Panc1 (cell line): ENCODE results near the gene SPINK6. TPM values are rescaled to one million over a fixed set of nuclear protein-coding genes. Genes with fewer than 3 reads are reported as not detected.

Experiments used
- ATAC-seq: fragments of 200-7000 bp; cut with Tn5 transposase; 2 replicates; pipeline ENCODE4 v1.9.1; 2020; ENCODE audit warnings: mild to moderate bottlenecking, moderate library complexity
- BruUV-seq: library from RNA; stranded (reverse); fragments of 400-500 nt; replicated peaks from 2 replicates; lab custom pipeline; 2021; lab: Mats Ljungman, UMichigan
- CTCF ChIA-PET: fragments of 300-600 bp; sonication (Branson Sonifier 250); formaldehyde crosslinking; loops from one replicate; lab custom pipeline; 2022; ENCODE audit warnings: antibody characterized with exemption; lab: Charles Lee
- POLR2A ChIA-PET: fragments of 300-600 bp; sonication (Branson Sonifier 250); formaldehyde crosslinking; loops from one replicate; lab custom pipeline; 2022; ENCODE audit warnings: antibody characterized with exemption; lab: Charles Lee
- DNase-seq: peaks from one replicate; pipeline ENCODE4 v3.0.0-alpha.2; 2010; ENCODE audit warnings: low read depth, low spot score
- H3K27ac ChIP-seq: 2 replicates; pipeline ENCODE4 v1.5.1; 2011; ENCODE audit warnings: mild to moderate bottlenecking, low read length, inconsistent platforms
- H3K27me3 ChIP-seq: fragments of 200-500 bp; sonication (Bioruptor generic); 2 replicates; pipeline ENCODE4 v1.6.0; 2014; ENCODE audit warnings: low read length, inconsistent platforms; ENCODE audit not compliant: control insufficient read depth, insufficient read depth
- H3K36me3 ChIP-seq: fragments of 200-500 bp; sonication (Bioruptor generic); 2 replicates; pipeline ENCODE4 v1.5.1; 2014; ENCODE audit warnings: inconsistent platforms, mild to moderate bottlenecking, low read length, moderate library complexity; ENCODE audit not compliant: control insufficient read depth, insufficient read depth
- H3K4me1 ChIP-seq: 2 replicates; pipeline ENCODE4 v1.5.1; 2011; ENCODE audit warnings: inconsistent platforms, mild to moderate bottlenecking, low read length, moderate library complexity; ENCODE audit not compliant: control insufficient read depth, insufficient read depth
- H3K4me3 ChIP-seq, 2 experiments: 2 replicates each; pipeline ENCODE4 v1.5.1; 2011 to 2012; ENCODE audit warnings: low read depth in 2 of 2, low read length in 2 of 2, mild to moderate bottlenecking in 2 of 2, inconsistent platforms in 1 of 2, moderate library complexity in 1 of 2
- H3K9me3 ChIP-seq: fragments of 200-500 bp; sonication (Bioruptor generic); 2 replicates; pipeline ENCODE4 v1.5.1; 2014; ENCODE audit warnings: low read depth, mild to moderate bottlenecking, inconsistent platforms, low read length, moderate library complexity; ENCODE audit not compliant: control insufficient read depth, insufficient read depth
- POLR2AphosphoS5 ChIP-seq: IDR thresholded peaks from 2 replicates; pipeline ENCODE4 v1.6.1; 2012; ENCODE audit warnings: mild to moderate bottlenecking, low read depth, low read length, moderate library complexity
- REST ChIP-seq, 2 experiments: IDR thresholded peaks; 2 replicates each; pipeline ENCODE4 v1.6.1; 2011 to 2012; ENCODE audit warnings: low read depth in 2 of 2, control low read depth in 1 of 2, low read length in 1 of 2, mild to moderate bottlenecking in 1 of 2, moderate library complexity in 1 of 2; ENCODE audit not compliant: insufficient read depth in 1 of 2
- SIN3A ChIP-seq: IDR thresholded peaks from 2 replicates; pipeline ENCODE4 v1.6.1; 2012; ENCODE audit warnings: low read depth, mild to moderate bottlenecking, low read length, moderate library complexity, borderline replicate concordance; ENCODE audit not compliant: insufficient read depth
- TCF7L2 ChIP-seq: IDR thresholded peaks from 2 replicates; pipeline ENCODE4 v1.6.1; 2011; ENCODE audit warnings: mild to moderate bottlenecking, low read depth, low read length, inconsistent platforms
- in situ Hi-C: cut with HindIII; loops from 2 replicates; pipeline ENCODE4 v1.10.0; 2016; ENCODE audit warnings: low sequenced_read_pairs, low pct_unique_long_range_greater_than_20kb
- intact Hi-C: fragments of 100-400 bp; cut with micrococcal nuclease; formaldehyde crosslinking; loops from one replicate; pipeline ENCODE4 v1.10.0; 2022; ENCODE audit not compliant: unreplicated experiment
- total RNA-seq: library from RNA; stranded (reverse); gene quantifications from one replicate; pipeline ENCODE4 v1.2.1, GENCODE V29; 2021; ENCODE audit not compliant: unreplicated experiment
- TF ChIP-seq, protein P1 (sequence below): fragments of 450-650 bp; IDR thresholded peaks from 2 replicates; pipeline ENCODE4 v1.5.1; 2017; ENCODE audit warnings: mild to moderate bottlenecking

The SPINK6 gene
- total RNA-seq, 1 experiment from 2014 or later: not detected

GRCh38 chr5:148230240-148230639, 27.4 kb downstream of the SPINK6 start:
- in situ Hi-C loops: no loop called here
- CTCF ChIA-PET: no interaction called here
- no peak for TF ChIP-seq TCF7L2
- TF ChIP-seq POLR2AphosphoS5: no peak
- TF ChIP-seq, protein P1, sequence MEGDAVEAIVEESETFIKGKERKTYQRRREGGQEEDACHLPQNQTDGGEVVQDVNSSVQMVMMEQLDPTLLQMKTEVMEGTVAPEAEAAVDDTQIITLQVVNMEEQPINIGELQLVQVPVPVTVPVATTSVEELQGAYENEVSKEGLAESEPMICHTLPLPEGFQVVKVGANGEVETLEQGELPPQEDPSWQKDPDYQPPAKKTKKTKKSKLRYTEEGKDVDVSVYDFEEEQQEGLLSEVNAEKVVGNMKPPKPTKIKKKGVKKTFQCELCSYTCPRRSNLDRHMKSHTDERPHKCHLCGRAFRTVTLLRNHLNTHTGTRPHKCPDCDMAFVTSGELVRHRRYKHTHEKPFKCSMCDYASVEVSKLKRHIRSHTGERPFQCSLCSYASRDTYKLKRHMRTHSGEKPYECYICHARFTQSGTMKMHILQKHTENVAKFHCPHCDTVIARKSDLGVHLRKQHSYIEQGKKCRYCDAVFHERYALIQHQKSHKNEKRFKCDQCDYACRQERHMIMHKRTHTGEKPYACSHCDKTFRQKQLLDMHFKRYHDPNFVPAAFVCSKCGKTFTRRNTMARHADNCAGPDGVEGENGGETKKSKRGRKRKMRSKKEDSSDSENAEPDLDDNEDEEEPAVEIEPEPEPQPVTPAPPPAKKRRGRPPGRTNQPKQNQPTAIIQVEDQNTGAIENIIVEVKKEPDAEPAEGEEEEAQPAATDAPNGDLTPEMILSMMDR: no peak
- no peak for TF ChIP-seq SIN3A
- no peak for TF ChIP-seq REST (IDR thresholded peaks at IDR 0.05; ENCODE audit: insufficient read depth in 1 of 2, low read depth in 2 of 2, low read length in 1 of 2)

DNA sequence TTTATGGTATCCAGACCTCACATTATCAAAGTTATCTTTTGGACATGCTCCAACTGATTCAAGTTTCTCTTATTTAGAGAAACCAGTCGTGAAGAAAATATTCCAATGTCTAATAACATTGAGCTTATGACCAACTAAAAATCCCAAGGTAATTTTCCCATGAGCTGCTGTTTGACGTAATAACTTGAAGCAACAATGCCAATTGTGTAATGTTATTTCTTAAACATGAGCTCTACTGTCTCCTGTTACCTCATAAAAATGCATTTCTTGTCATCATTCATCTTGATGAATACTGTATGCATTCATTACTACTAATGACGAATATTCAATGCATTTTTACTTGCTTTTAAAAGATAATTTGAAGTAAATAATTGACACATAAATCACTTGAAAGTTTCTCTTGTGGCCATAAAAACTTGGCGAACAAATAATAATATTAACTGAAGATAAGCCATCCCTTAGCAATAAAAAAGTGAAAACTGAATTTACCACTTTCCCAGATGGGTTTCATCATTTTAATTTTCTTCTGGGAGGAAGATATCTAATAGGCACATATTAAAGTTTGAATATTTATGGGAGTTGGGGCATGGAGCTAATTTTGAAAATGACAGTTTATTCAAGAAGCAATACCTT, 35.1 kb downstream of the SPINK6 start:
- no peaks in the 10 kb centered on the region for H3K27me3 ChIP-seq
- no peaks in the 10 kb centered on the region for H3K36me3 ChIP-seq
- BruUV-seq: no TSS peak
- no peaks in the 10 kb centered on the region for H3K9me3 ChIP-seq
- ChIA-PET CTCF (no interaction called here), POLR2A (no interaction called here)
- in situ Hi-C loops: no loop called here
- DNase-seq (no peak), ATAC-seq (no peak)
- intact Hi-C loops: no loop called here
- H3K4me1 ChIP-seq: no peaks in the 10 kb centered on the region
- no peak overlapping the region for H3K4me3 ChIP-seq
- H3K27ac ChIP-seq: no peak overlapping the region
- TF ChIP-seq REST (IDR thresholded peaks at IDR 0.05; ENCODE audit: insufficient read depth in 1 of 2, low read depth in 2 of 2, low read length in 1 of 2) (no peak), POLR2AphosphoS5 (no peak), TCF7L2 (no peak), SIN3A (no peak)
- TF ChIP-seq, protein P1: no peak

More at GRCh38 chr5:148230240-148230639, 27.4 kb downstream of the SPINK6 start:
- H3K9me3 ChIP-seq: no peaks in the 10 kb centered on the region
- POLR2A ChIA-PET: no interaction called here
- intact Hi-C loops: no loop called here
- DNase-seq (no peak), ATAC-seq (no peak)
- H3K27me3 ChIP-seq: no peaks in the 10 kb centered on the region
- BruUV-seq: no TSS peak
- no peaks in the 10 kb centered on the region for H3K36me3 ChIP-seq
- H3K4me3 ChIP-seq: no peak overlapping the region
- no peak overlapping the region for H3K27ac ChIP-seq
- H3K4me1 ChIP-seq: no peaks in the 10 kb centered on the region
